HAP-1 (cell line): ENCODE results near the gene NCSTN.
A peak's percentile ranks its signal among the peaks of the same experiment; 100 is the strongest.

Experiments used
- DNase-seq, 2 experiments: peaks; one replicate each; pipeline ENCODE4 v3.0.0-alpha.2; 2016 to 2020; ENCODE audit warnings: low spot score in 2 of 2
- H3K27me3 ChIP-seq: fragments of 250-450 bp; sonication (Bioruptor Pico); 2 replicates; pipeline ENCODE4 v1.5.1; 2020; ENCODE audit warnings: low read depth, mild to moderate bottlenecking, moderate library complexity
- H3K36me3 ChIP-seq: fragments of 250-450 bp; sonication (Bioruptor Pico); replicated peaks from 2 replicates; pipeline ENCODE4 v1.5.1; 2020; ENCODE audit warnings: mild to moderate bottlenecking
- H3K4me1 ChIP-seq: fragments of 250-450 bp; sonication (Bioruptor Pico); 2 replicates; pipeline ENCODE4 v1.5.1; 2020; ENCODE audit warnings: mild to moderate bottlenecking
- H3K4me3 ChIP-seq: fragments of 250-450 bp; sonication (Bioruptor Pico); 2 replicates; pipeline ENCODE4 v1.5.1; 2020; ENCODE audit warnings: mild to moderate bottlenecking, moderate library complexity
- H3K9me3 ChIP-seq: fragments of 250-450 bp; sonication (Bioruptor Pico); 2 replicates; pipeline ENCODE4 v1.5.1; 2020; ENCODE audit warnings: mild to moderate bottlenecking, moderate library complexity
- in situ Hi-C: fragments of 300-500 bp; cut with MboI; formaldehyde crosslinking; loops from 3 replicates; pipeline ENCODE4 v1.14.3; 2020; ENCODE audit warnings: low sequenced_read_pairs, inconsistent platforms, mixed read lengths

Gene NCSTN

DNA sequence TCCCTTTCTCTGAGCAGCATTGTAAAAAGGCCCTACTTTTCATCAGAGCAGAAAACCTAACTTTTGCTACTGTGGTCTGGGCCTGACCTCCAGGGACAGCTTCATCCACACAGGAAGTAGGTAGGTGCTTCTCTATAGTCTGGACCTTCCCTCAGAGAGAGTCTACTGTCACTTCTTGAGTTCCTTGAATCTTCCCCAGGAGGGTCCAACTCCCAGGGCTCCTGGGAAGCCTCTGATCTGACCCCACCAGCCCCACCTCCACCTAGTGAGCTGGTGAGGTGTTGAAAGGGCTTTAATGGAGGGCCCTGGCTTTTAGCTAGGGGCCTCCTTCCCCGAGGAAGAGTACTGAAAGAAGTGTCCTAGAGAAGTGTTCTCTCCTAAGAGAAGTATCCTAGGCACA lies 54.5 kb downstream of the NCSTN start:
- H3K36me3 ChIP-seq: no peaks in the 10 kb centered on the region
- DNase-seq: no peak
- peaks cover 7% of the 10 kb centered on the region for H3K4me1 ChIP-seq
- in situ Hi-C loops: no loop called here
- H3K4me3 ChIP-seq: no peak overlapping the region
- H3K27me3 ChIP-seq: no peaks in the 10 kb centered on the region
- no peaks in the 10 kb centered on the region for H3K9me3 ChIP-seq

DNA sequence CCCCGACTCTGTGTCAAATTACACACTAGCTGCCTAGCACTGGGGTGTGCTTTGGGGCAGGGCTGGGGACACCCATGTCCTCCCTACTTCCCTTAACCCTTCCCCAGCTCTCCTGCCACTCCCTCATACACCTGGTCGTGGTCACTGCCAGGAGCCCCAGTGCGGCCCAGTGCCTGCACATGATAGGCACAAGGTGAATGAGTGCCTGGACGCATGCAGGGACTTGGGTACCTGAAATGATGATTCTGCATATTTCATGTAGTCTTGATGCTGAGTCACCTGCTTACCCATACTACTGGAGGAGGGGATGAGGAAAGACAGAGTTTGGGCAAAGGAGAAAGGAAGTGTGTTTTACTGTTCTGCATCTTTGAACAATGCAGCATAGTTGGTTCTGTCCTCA lies 55.6 kb downstream of the NCSTN start:
- Histone ChIP-seq H3K4me1 (peaks cover 7% of the 10 kb centered on the region), H3K27me3 (no peaks in the 10 kb centered on the region), H3K4me3 (no peak overlapping the region), H3K9me3 (no peaks in the 10 kb centered on the region), H3K36me3 (no peaks in the 10 kb centered on the region)
- no peak for DNase-seq
- in situ Hi-C loops: no loop called here

DNA sequence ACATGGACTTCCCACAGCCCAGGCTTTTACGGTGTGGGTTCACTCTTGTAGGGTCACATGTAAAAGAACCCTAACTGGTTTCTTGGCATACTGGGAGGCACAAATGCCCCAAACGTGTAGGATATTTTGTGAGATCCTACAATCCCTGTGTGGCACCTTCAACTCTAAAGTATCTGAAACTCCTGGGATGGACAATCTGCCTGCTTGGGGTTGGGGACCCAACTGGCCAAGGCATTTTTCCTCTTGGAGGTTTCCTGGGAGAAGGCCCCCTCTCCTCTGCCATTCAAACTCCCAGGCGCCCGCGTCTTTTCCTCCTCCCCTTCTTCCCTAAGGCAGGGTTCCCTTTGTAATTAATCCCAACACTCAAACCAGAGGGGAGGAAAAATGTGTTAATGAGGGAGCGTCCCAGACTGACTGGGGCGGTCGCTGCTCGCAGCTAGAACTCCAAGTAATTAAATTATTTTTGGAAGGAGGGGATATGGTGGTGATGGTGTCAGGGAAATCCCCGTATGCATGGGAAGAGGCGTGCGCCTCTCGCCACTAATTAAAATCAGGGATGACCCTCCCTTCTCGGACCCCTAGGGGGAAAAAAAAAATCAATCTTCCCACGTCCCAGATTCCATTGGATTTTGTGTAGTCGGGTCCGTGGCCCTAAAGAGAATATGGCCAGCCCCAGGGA lies 56.5 kb downstream of the NCSTN start:
- peak in 1 of 2 experiments; percentile 15 for DNase-seq
- Histone ChIP-seq H3K4me3 (peak overlapping the region; percentile 59), H3K36me3 (no peaks in the 10 kb centered on the region), H3K27me3 (no peaks in the 10 kb centered on the region), H3K9me3 (no peaks in the 10 kb centered on the region), H3K4me1 (peaks cover 7% of the 10 kb centered on the region)
- in situ Hi-C loops: no loop called here

DNA sequence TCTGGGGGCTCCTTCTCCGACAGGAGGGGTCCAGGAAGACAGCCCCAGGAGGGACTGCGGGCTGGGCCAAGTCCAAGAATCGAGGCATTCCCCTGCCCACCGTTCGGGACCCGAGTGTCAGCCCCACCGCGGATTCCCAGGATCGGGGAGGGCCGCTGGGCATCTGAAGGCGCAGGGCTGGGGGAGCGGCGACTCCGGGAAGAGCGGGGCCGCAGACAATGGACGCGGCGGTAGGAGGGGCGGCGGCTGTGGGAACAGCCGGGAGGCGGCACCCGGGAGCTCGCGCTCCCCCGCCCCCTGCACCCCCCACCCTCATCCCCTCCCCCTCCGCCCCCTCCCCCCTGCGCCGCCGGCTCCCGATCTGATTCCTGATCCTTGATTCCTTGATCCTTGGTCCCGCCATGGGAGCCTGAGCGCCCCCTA lies 57.1 kb downstream of the NCSTN start, which contains the start of gene VANGL2:
VANGL2 (plus strand) TSS at position 342 of the 423 bp plus-strand sequence. CDS start 15,274 bp downstream, outside the sequence.
- Histone ChIP-seq H3K4me1 (peaks cover 7% of the 10 kb centered on the region), H3K36me3 (no peaks in the 10 kb centered on the region), H3K27me3 (no peaks in the 10 kb centered on the region), H3K4me3 (peak within 1 kb of the TSS; percentile 59), H3K9me3 (no peaks in the 10 kb centered on the region)
- in situ Hi-C loops: no loop called here
- DNase-seq: peak; percentile 56 to 87

DNA sequence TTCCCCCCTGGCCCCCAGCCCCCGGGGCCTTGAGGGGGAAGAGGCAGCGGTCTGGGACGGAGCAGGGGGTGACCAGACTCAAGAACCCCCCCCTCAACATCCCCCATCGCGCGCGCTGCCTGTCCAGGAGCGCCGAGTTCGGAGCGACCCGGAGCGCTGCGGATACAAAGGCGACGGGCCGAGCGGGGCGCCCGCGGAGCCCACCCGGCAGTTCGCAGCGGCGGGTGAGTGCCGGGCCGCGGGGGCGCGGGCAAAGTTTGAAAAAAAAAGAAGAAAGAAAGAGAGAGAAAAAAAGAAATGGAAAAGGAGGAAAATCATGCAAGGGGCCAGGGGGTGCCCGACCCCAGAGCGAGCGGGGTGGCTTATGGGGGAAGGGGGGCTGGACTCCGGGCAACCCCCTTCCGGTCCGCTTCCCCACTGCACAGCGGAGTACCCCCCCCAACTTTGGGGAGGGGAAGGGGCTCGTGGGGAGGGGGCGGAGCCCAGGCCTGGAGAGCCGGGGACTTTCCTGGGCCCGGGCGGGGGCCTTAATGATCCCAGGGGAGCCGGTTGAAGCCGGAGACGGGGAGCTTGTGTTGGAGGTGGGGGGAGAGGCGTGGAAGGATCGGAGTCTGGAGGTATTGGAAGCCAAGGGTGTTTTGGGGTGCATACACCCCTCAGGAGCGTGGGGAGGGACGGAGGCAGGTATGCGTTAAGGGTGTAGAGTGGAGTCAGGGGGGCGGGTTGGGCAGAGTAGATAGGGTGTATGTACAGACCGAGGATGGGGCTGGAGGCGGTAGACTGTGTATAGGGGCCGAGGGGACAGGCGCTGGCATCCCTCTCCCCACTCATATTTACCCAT lies 57.7 kb downstream of the NCSTN start:
- Histone ChIP-seq H3K4me1 (peaks cover 7% of the 10 kb centered on the region), H3K36me3 (no peaks in the 10 kb centered on the region), H3K27me3 (no peaks in the 10 kb centered on the region), H3K9me3 (no peaks in the 10 kb centered on the region), H3K4me3 (peak overlapping the region; percentile 59)
- DNase-seq: peak in 1 of 2 experiments; percentile 47
- in situ Hi-C loops: no loop called here

DNA sequence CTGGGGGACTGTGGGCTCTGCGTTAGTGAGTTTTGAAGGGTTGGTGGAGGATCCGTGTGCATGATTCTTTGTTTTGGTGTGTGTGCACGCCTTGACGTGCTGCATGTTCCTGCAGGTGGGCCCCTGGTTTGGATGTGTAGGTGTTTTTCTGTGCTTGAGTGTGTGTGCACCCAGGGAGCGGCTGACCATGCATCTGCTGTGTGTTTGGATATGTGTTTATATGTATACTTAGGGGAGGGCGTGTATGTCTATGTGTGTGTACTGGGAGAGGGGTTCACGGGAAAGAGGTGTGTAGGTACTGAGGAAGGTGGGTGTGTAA lies 58.3 kb downstream of the NCSTN start:
- H3K4me3 ChIP-seq: peak overlapping the region; percentile 59
- DNase-seq: no peak
- H3K27me3 ChIP-seq: no peaks in the 10 kb centered on the region
- no peaks in the 10 kb centered on the region for H3K9me3 ChIP-seq
- H3K36me3 ChIP-seq: no peaks in the 10 kb centered on the region
- peaks cover 7% of the 10 kb centered on the region for H3K4me1 ChIP-seq
- in situ Hi-C loops: no loop called here

DNA sequence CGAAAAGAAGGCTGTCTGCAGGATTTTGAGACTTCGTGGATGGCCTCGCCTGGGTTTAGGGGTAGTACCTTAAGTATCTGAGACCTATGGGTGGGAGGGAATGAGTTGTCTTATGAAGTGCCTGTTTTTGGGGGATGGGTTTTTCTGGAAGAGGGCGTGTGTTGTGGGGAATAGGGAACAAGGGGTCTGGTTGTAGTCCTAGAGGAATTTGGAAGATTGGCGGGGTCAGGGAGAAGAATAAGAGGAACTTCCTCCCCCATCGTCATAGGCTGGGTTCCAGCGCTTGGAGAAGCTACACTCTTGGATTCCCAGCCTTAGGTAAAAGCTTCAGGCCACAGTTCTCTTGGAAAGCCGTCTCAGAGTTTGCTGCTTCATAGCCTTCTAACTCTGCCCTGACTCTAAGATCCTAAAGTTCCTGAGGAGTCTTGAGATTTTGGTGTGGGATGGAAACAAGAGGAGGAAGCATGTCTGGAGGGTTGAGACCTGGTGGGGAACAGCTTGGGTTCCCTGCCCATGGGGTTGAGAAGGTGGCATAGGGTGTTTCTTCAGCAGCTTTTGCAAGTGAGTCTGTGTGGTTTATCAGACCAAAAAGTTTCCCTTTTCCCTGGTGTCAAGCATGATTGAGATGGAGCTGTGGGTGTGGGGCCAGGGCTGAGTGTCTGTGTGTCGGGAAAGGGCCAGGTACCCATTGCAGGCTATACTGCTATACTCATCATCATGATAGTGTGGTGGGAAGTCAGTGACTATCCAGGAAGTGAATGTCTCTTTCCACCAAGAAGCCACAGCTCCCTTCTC lies 59.0 kb downstream of the NCSTN start:
- H3K4me1 ChIP-seq: peaks cover 7% of the 10 kb centered on the region
- no peaks in the 10 kb centered on the region for H3K36me3 ChIP-seq
- no peaks in the 10 kb centered on the region for H3K27me3 ChIP-seq
- peak overlapping the region; percentile 59; the same call in 1 of the 2 replicates for H3K4me3 ChIP-seq
- in situ Hi-C loops: no loop called here
- no peak for DNase-seq
- no peaks in the 10 kb centered on the region for H3K9me3 ChIP-seq

DNA sequence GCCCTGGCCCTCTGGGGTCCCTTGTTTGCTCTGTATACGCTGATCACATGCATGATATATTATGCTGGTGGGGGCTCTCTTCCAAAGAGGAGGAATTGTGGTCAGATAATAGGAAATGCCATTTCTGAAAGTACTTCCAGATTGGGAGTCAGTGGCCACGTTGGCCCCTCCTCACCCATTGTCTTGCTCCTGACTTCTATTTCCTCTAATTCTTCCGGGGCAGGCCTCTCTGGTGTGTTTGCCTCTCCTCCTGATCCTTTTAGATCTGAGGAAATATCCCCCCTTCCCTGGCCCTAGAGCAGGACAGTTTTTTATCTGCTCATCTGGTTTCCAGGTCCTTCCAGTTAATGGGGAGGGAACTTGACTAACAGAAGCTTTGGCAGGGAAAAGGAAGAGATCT lies 60.1 kb downstream of the NCSTN start:
- H3K36me3 ChIP-seq: no peaks in the 10 kb centered on the region
- H3K27me3 ChIP-seq: no peaks in the 10 kb centered on the region
- no peak overlapping the region for H3K4me3 ChIP-seq
- H3K4me1 ChIP-seq: peaks cover 7% of the 10 kb centered on the region
- DNase-seq: no peak
- in situ Hi-C loops: no loop called here
- H3K9me3 ChIP-seq: no peaks in the 10 kb centered on the region

DNA sequence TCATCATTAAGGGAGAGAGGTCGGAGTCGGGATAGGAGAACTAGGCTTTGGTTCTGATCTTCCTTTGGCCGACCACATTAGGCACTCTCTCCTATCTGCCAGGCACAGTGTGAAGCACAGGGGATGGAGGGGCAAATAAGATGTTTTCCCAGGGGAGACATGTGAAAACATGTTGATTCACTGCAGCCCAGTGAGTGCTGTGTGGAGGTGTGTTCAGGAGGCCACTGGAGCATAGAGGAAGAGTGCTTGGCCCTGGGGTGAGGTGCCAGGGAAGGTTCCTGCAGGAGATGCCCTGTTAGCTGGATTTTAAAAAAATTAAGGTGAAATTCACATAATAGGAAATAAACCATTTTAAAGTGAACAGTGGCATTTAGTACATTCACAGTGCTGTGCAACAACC lies 60.9 kb downstream of the NCSTN start:
- no peak overlapping the region for H3K4me3 ChIP-seq
- no peaks in the 10 kb centered on the region for H3K27me3 ChIP-seq
- no peak for DNase-seq
- no peaks in the 10 kb centered on the region for H3K36me3 ChIP-seq
- no peaks in the 10 kb centered on the region for H3K9me3 ChIP-seq
- in situ Hi-C loops: no loop called here
- peaks cover 7% of the 10 kb centered on the region for H3K4me1 ChIP-seq

DNA sequence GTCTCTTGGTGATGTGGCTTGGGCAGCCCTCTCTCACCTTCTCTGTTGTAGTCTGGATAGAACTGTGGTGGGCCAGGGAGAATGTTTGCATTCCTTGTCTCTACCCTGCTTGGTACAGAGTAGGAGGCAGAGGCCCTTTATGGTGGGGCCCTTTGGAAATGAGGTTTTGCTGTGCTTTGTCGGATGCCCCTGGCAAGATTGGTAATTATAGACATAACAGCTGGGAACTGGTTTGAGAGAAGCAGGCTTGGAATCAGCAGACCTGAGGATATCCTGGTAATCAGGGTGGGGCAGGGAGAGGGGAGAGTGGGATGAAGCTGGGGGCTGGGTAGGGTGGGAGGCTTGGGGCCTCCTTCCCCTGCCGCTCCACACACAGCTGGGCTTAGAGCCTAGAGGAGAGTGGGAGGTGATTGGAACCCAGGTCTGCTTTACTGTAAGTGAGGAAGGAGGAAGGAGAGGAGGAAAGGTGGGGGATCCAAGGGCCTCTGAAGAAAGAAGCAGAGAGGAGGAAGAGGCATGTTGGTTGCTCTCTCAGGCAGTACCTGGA lies 62.2 kb downstream of the NCSTN start:
- in situ Hi-C loops: no loop called here
- Histone ChIP-seq H3K4me1 (peaks cover 4% of the 10 kb centered on the region), H3K4me3 (no peak overlapping the region), H3K9me3 (no peaks in the 10 kb centered on the region), H3K36me3 (no peaks in the 10 kb centered on the region), H3K27me3 (no peaks in the 10 kb centered on the region)
- DNase-seq: no peak

DNA sequence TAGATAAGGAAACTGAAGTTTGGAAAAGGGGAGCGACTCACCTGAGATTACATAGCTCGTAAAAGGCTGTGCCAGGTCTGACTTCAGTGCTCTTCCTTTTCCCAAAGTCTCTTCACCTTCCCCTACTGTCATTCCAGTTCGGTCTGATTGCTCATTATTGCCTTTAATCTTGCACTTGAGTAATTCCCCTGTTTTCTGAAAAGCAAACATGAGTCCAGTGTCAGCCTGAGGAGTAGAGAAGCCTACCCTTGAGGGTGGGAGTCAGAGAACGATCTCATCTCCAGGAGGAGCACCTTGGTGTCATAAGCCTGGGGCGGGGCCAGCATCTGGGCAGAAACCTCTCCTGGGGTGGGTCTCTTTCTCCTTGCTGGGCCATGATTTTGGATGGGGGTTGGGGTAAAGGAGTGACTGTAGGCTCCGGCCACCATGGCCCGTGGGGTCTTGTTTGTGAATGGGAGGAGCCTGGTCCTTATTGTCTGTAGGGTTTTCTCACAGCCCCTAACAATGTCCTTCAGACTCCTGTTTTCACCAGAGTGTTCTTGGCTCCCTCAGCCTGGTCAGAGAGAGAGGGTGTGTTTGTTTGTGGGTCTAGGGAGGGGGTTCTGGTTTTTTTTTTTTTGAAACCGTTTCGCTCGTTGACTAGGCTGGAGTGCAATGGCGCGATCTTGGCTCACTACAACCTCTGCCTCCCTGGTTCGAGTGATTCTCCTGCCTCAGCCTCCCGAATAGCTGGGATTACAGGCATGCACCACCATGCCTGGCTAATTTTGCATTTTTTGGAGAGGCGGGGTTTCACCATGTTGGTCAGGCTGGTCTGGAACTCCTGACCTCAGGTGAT lies 63.2 kb downstream of the NCSTN start:
- no peaks in the 10 kb centered on the region for H3K36me3 ChIP-seq
- no peak overlapping the region for H3K4me3 ChIP-seq
- no peaks in the 10 kb centered on the region for H3K27me3 ChIP-seq
- H3K4me1 ChIP-seq: peaks cover 12% of the 10 kb centered on the region
- in situ Hi-C loops: no loop called here
- no peaks in the 10 kb centered on the region for H3K9me3 ChIP-seq
- no peak for DNase-seq

DNA sequence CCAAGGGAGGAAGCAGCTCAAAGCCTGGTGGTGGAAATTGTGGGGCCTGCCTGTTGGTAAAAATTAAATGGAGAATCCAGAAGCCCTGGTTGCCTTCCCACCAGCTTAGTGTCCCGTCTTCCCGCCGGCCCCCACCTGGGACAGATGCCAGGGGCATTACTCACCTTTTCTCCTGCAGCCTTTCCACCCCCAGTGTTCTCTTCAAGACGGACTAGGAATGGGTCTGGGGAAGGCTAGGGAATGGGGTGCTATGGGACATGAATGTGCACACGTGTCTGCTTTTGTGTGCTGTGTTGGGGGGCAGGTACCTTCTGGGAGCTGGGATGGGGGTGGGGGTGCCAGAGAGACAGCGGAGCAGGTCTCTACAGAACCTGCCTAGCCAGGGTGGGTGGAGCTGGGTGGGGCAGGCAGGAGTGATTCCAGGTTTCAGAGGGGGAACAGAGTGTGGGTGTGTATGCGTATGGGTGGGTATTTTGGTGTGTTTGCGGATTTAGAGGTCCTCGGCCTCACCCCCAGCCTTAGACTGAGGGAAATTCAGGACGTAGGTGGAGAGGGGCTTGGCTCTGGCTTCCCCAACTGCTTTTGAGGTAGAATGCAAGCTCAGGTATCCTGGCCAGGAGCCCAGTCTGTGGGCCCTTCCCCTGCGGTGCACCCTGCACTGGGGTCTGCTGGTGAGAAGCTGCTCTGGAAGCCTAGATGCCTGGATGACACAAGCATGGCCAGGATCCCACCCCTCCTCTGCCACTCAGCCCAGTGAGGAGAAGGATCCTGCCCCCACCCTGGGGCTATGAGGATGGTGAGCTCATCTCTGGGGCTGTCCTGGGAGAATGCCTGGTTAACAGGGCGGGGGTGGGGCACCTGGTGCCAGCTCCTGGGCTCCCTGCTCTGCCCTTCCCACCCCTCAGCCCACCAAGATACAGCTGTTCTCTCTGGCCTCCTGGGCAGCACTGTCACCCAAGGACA lies 64.9 kb downstream of the NCSTN start:
- H3K9me3 ChIP-seq: no peaks in the 10 kb centered on the region
- H3K4me3 ChIP-seq: no peak overlapping the region
- no peaks in the 10 kb centered on the region for H3K36me3 ChIP-seq
- peaks cover 12% of the 10 kb centered on the region for H3K4me1 ChIP-seq
- in situ Hi-C loops: no loop called here
- H3K27me3 ChIP-seq: no peaks in the 10 kb centered on the region
- no peak for DNase-seq
